IPS DF 6.9 (cell line): ENCODE measurements around the gene HLA-DOA.

Source experiments
- DNase-seq: peaks from one replicate; pipeline ENCODE4 v3.0.0-alpha.2; 2013; ENCODE audit warnings: low read depth, low spot score
- H3K27ac ChIP-seq: one replicate; pipeline ENCODE4 v1.5.1; 2013; ENCODE audit warnings: low read length, control low read depth
- H3K27me3 ChIP-seq: 2 replicates; pipeline ENCODE4 v1.6.1; 2013; ENCODE audit warnings: mild to moderate bottlenecking, low read length; ENCODE audit not compliant: control insufficient read depth, insufficient read depth
- H3K36me3 ChIP-seq: 2 replicates; pipeline ENCODE4 v1.6.1; 2013; ENCODE audit warnings: low read length; ENCODE audit not compliant: control insufficient read depth, insufficient read depth
- H3K4me1 ChIP-seq: 2 replicates; pipeline ENCODE4 v1.6.1; 2013; ENCODE audit warnings: low read length; ENCODE audit not compliant: control insufficient read depth, insufficient read depth
- H3K4me3 ChIP-seq: 2 replicates; pipeline ENCODE4 v1.5.1; 2013; ENCODE audit warnings: mild to moderate bottlenecking, low read length
- H3K9me3 ChIP-seq: 2 replicates; pipeline ENCODE4 v1.6.1; 2013; ENCODE audit warnings: low read length, inconsistent platforms; ENCODE audit not compliant: control insufficient read depth, insufficient read depth
- WGBS: extraction: QIAGEN DNeasy Blood & Tissue Kit; methylation state at CpG from one replicate; pipeline ENCODE4 v1.1.7; 2013; ENCODE audit warnings: mixed read lengths, missing lambda C conversion rate; ENCODE audit not compliant: insufficient read length, insufficient coverage; 5-methylcytosine and 5-hydroxymethylcytosine counted together

The HLA-DOA gene

GRCh38 chr6:32979720-32980487, 29.5 kb downstream of the HLA-DOA start:
- Histone ChIP-seq H3K4me1 (no peaks in the 10 kb centered on the region), H3K36me3 (peaks cover 51% of the 10 kb centered on the region), H3K27me3 (no peaks in the 10 kb centered on the region), H3K9me3 (no peaks in the 10 kb centered on the region), H3K4me3 (no peak overlapping the region), H3K27ac (no peak overlapping the region)
- no peak for DNase-seq
- WGBS, result no CpG with 5 or more reads among the region's 12 CpGs

- Histone ChIP-seq H3K36me3 (peaks cover 64% of the 10 kb centered on the region), H3K4me1 (no peaks in the 10 kb centered on the region), H3K9me3 (no peaks in the 10 kb centered on the region), H3K27me3 (no peaks in the 10 kb centered on the region), H3K4me3 (no peak overlapping the region), H3K27ac (no peak overlapping the region)
- no peak for DNase-seq
- no CpG with 5 or more reads among the region's 7 CpGs for WGBS
Observed at GRCh38 chr6:32977953-32978324, 31.5 kb downstream of the HLA-DOA start.

GRCh38 chr6:32977272-32977952, 32.0 kb downstream of the HLA-DOA start:
- Histone ChIP-seq H3K4me1 (no peaks in the 10 kb centered on the region), H3K27me3 (no peaks in the 10 kb centered on the region), H3K4me3 (no peak overlapping the region), H3K36me3 (peaks cover 69% of the 10 kb centered on the region), H3K9me3 (no peaks in the 10 kb centered on the region), H3K27ac (no peak overlapping the region)
- 100% methylated on average over 1 of the region's 10 CpGs for WGBS
- no peak for DNase-seq

GRCh38 chr6:32976334-32977069, 32.9 kb downstream of the HLA-DOA start:
- WGBS, result no CpG with 5 or more reads among the region's 7 CpGs
- Histone ChIP-seq H3K36me3 (peaks cover 71% of the 10 kb centered on the region), H3K27ac (no peak overlapping the region), H3K9me3 (no peaks in the 10 kb centered on the region), H3K4me3 (no peak overlapping the region), H3K4me1 (no peaks in the 10 kb centered on the region), H3K27me3 (no peaks in the 10 kb centered on the region)
- DNase-seq, result no peak

GRCh38 chr6:32975886-32976285, 33.5 kb downstream of the HLA-DOA start:
- no peaks in the 10 kb centered on the region for H3K27me3 ChIP-seq
- H3K36me3 ChIP-seq, result peaks cover 71% of the 10 kb centered on the region
- no CpG with 5 or more reads among the region's 2 CpGs for WGBS
- no peak overlapping the region for H3K4me3 ChIP-seq
- no peak overlapping the region for H3K27ac ChIP-seq
- H3K4me1 ChIP-seq, result no peaks in the 10 kb centered on the region
- DNase-seq, result no peak
- no peaks in the 10 kb centered on the region for H3K9me3 ChIP-seq

- Histone ChIP-seq H3K4me3 (peak overlapping the region; percentile 41; the same call in 1 of the 2 replicates), H3K27ac (no peak overlapping the region), H3K27me3 (no peaks in the 10 kb centered on the region), H3K9me3 (no peaks in the 10 kb centered on the region), H3K4me1 (no peaks in the 10 kb centered on the region), H3K36me3 (peaks cover 60% of the 10 kb centered on the region)
- no CpG with 5 or more reads among the region's 14 CpGs for WGBS
- DNase-seq, result no peak
Observed at GRCh38 chr6:32974541-32975308, 34.7 kb downstream of the HLA-DOA start.

- WGBS, result no CpG with 5 or more reads among the region's 4 CpGs
- peaks cover 53% of the 10 kb centered on the region for H3K36me3 ChIP-seq
- no peaks in the 10 kb centered on the region for H3K27me3 ChIP-seq
- no peaks in the 10 kb centered on the region for H3K4me1 ChIP-seq
- no peak overlapping the region for H3K27ac ChIP-seq
- H3K4me3 ChIP-seq, result peak overlapping the region; percentile 71; the same call in 1 of the 2 replicates
- DNase-seq, result no peak
- no peaks in the 10 kb centered on the region for H3K9me3 ChIP-seq
Observed at GRCh38 chr6:32974016-32974333, 35.4 kb downstream of the HLA-DOA start.

- Histone ChIP-seq H3K27ac (no peak overlapping the region), H3K27me3 (no peaks in the 10 kb centered on the region), H3K4me3 (peak overlapping the region; percentile 71), H3K36me3 (peaks cover 49% of the 10 kb centered on the region), H3K9me3 (no peaks in the 10 kb centered on the region), H3K4me1 (no peaks in the 10 kb centered on the region)
- DNase-seq, result no peak
- no CpG with 5 or more reads among the region's 23 CpGs for WGBS
Observed at GRCh38 chr6:32973144-32974015, 36.0 kb downstream of the HLA-DOA start.

GRCh38 chr6:32972353-32973143, 36.8 kb downstream of the HLA-DOA start:
- Histone ChIP-seq H3K36me3 (peaks cover 40% of the 10 kb centered on the region), H3K9me3 (no peaks in the 10 kb centered on the region), H3K4me1 (no peaks in the 10 kb centered on the region), H3K27ac (no peak overlapping the region), H3K4me3 (peak overlapping the region; percentile 71), H3K27me3 (no peaks in the 10 kb centered on the region)
- WGBS, result no CpG with 5 or more reads among the region's 70 CpGs
- DNase-seq, result no peak
